Activated naive CD4-positive, alpha-beta T cell treated with anti-CD3 and anti-CD28 coated beads, Interleukin-2, amount 50 U/mL, for 24 hours (primary cell): ENCODE results near the gene DPYSL4.

Experiments used
- H3K27ac Mint-ChIP-seq: one replicate; pipeline ENCODE4 v1.8.0; 2021; ENCODE audit warnings: mild to moderate bottlenecking, mixed read lengths
- H3K27me3 Mint-ChIP-seq: one replicate; pipeline ENCODE4 v1.8.0; 2021; ENCODE audit warnings: mixed read lengths
- H3K36me3 Mint-ChIP-seq: one replicate; pipeline ENCODE4 v1.8.0; 2021; ENCODE audit warnings: mixed read lengths
- H3K4me1 Mint-ChIP-seq: one replicate; pipeline ENCODE4 v1.8.0; 2021; ENCODE audit warnings: mixed read lengths
- H3K4me3 Mint-ChIP-seq: one replicate; pipeline ENCODE4 v1.8.0; 2021; ENCODE audit warnings: mild to moderate bottlenecking, mixed read lengths
- H3K9me3 Mint-ChIP-seq: one replicate; pipeline ENCODE4 v1.8.0; 2021; ENCODE audit warnings: mixed read lengths

Gene DPYSL4

GRCh38 chr10:132146941-132147915 lies 39.5 kb upstream of the DPYSL4 start:
- H3K4me1 Mint-ChIP-seq, result no peaks in the 10 kb centered on the region

DNA sequence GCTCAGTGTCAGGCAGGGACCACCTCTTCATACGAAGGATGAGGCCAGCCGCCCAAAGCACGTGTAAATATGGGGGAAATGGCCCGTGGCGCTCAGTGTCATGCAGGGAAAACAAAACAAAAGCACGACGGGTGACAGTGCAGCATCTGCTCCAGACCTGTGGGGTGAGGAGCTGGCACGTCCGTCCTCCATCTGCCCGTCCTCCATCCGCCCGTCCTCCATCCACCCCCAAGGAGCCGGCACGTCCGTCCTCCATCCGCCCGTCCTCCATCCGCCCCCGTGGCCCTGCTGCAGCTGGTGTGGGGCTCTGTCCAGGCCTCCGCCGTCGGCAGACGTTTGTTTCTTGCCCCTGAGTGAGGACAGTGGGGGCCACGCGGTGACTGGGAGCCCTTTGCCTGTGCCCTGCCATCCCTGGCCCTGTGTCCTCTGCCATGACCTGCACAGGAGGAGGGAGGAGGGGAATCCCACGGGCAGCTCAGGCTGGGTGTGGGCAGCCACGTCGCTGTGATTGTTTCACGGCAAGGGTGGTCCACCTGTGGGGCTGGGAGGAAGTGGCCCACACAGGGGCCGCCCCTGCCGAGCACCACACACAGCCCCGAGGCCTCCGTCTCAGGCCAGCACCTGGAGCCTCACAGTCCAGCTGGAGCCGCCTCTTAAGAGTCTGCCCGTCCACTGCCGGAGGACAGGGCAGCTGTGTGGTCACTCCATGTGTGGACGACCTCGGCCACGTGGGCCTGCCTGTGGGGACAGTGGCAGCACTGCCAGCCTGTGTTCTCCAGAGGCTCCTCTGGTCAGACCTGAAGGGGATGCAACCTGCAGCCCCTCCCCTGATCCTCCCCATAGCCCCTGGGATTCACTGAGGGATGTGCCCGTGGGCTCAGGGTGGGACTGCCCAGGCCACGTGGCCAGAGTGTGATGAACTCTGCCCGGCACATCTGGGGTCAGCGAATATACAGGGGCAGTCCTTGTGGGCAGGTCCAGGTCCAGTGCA lies 38.2 kb upstream of the DPYSL4 start:
- no peak overlapping the region for H3K4me3 Mint-ChIP-seq
- H3K36me3 Mint-ChIP-seq, result no peaks in the 10 kb centered on the region
- no peaks in the 10 kb centered on the region for H3K27me3 Mint-ChIP-seq
- H3K27ac Mint-ChIP-seq, result no peak overlapping the region
- no peaks in the 10 kb centered on the region for H3K4me1 Mint-ChIP-seq
- no peaks in the 10 kb centered on the region for H3K9me3 Mint-ChIP-seq

More at GRCh38 chr10:132146941-132147915, 39.5 kb upstream of the DPYSL4 start:
- Mint-ChIP-seq H3K4me3 (no peak overlapping the region), H3K27ac (no peak overlapping the region), H3K36me3 (no peaks in the 10 kb centered on the region), H3K27me3 (no peaks in the 10 kb centered on the region), H3K9me3 (no peaks in the 10 kb centered on the region)

- Mint-ChIP-seq H3K4me3 (no peak overlapping the region), H3K4me1 (no peaks in the 10 kb centered on the region), H3K27ac (no peak overlapping the region), H3K36me3 (no peaks in the 10 kb centered on the region), H3K27me3 (no peaks in the 10 kb centered on the region), H3K9me3 (no peaks in the 10 kb centered on the region)
Observed at GRCh38 chr10:132149271-132149670, 37.5 kb upstream of the DPYSL4 start.

DNA sequence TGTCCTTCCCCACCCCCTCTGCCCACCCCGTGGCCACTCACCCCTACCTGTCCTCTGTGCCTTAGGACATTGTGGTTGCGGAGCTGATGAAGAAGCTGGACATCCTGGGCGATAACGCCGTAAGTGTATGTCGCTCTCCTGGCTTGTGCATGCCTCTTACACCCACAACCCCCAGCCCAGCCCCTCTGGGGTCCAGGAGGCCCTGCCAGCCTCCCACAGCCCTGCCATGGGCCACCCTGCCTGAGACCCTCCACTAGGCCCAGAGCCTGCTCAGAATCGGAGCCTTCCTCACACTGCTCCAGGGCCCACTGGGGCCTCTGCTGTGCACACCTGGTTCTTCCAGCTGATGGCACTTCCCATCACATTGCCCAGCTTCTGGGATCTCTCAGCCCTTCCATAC lies 36.8 kb upstream of the DPYSL4 start:
- H3K4me3 Mint-ChIP-seq, result no peak overlapping the region
- H3K27ac Mint-ChIP-seq, result no peak overlapping the region
- H3K4me1 Mint-ChIP-seq, result no peaks in the 10 kb centered on the region
- no peaks in the 10 kb centered on the region for H3K27me3 Mint-ChIP-seq
- no peaks in the 10 kb centered on the region for H3K9me3 Mint-ChIP-seq
- H3K36me3 Mint-ChIP-seq, result no peaks in the 10 kb centered on the region

- Mint-ChIP-seq H3K27ac (no peak overlapping the region), H3K4me3 (no peak overlapping the region), H3K9me3 (no peaks in the 10 kb centered on the region), H3K4me1 (no peaks in the 10 kb centered on the region), H3K36me3 (no peaks in the 10 kb centered on the region), H3K27me3 (no peaks in the 10 kb centered on the region)
Observed at GRCh38 chr10:132150777-132151176, 36.0 kb upstream of the DPYSL4 start.

- Mint-ChIP-seq H3K27me3 (no peaks in the 10 kb centered on the region), H3K4me1 (no peaks in the 10 kb centered on the region), H3K36me3 (no peaks in the 10 kb centered on the region), H3K9me3 (no peaks in the 10 kb centered on the region), H3K4me3 (no peak overlapping the region), H3K27ac (no peak overlapping the region)
Observed at GRCh38 chr10:132151286-132151950, 35.3 kb upstream of the DPYSL4 start.

DNA sequence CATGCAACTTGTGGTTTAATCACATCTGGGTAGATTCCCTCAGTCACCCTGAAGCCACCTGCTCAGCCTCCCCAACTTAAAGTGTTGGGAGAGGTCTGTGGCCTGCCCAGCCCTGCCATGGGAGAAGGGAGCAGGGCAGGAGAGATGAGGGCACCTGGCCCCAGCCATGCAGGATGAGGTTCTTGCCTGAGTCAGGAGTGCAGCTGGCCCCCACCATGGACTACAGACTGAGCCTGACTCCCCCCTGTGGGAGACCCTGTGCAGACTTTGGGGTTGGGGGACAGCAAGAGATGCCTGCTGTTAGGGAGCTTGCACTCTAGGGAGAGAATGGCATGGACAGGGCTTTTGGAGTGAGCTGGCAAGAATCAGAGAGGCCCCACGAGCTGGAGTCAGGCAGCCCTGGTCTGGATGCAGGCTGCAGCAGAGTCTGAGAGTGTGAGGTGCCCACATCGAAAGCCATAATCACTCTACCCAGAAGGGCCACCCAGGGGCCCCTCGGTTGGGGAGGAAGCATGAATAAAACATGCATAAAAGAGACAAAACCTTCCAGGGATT lies 34.7 kb upstream of the DPYSL4 start:
- H3K4me3 Mint-ChIP-seq, result no peak overlapping the region
- no peak overlapping the region for H3K27ac Mint-ChIP-seq
- H3K9me3 Mint-ChIP-seq, result no peaks in the 10 kb centered on the region
- no peaks in the 10 kb centered on the region for H3K27me3 Mint-ChIP-seq
- H3K4me1 Mint-ChIP-seq, result no peaks in the 10 kb centered on the region
- H3K36me3 Mint-ChIP-seq, result no peaks in the 10 kb centered on the region

GRCh38 chr10:132152896-132153580 lies 33.7 kb upstream of the DPYSL4 start:
- Mint-ChIP-seq H3K9me3 (no peaks in the 10 kb centered on the region), H3K36me3 (no peaks in the 10 kb centered on the region), H3K27me3 (no peaks in the 10 kb centered on the region), H3K4me3 (no peak overlapping the region), H3K27ac (no peak overlapping the region), H3K4me1 (peaks cover under 1% of the 10 kb centered on the region)

DNA sequence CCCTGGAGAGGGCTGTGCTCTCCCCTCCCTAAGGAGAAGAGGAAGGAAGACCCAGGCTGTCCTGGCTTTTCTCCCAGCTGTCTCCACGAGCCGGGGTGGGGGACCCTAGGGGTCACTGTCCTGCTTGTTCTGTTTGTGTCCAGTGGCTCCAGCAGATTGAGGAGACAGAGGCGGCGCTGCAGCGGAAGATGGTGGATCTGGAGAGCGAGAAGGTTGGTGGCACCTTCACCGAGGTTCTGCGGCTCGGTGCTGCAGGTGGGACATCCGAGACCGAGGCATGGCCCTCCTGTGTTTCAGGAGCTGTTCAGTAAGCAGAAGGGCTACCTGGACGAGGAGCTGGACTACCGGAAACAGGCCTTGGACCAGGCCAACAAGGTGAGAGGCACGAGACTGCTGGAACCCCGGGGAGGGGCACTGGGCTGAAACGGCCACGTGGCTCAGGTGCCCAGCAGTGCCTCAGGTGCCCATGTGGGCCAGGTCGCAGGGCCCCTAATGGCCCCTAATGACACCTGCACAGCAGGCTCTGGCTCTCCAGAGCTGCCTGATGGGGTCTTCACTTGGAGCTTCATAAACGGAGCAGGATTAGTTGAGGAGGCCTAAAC lies 33.0 kb upstream of the DPYSL4 start:
- H3K27ac Mint-ChIP-seq, result no peak overlapping the region
- no peak overlapping the region for H3K4me3 Mint-ChIP-seq
- no peaks in the 10 kb centered on the region for H3K9me3 Mint-ChIP-seq
- peaks cover 5% of the 10 kb centered on the region for H3K4me1 Mint-ChIP-seq
- H3K36me3 Mint-ChIP-seq, result no peaks in the 10 kb centered on the region
- H3K27me3 Mint-ChIP-seq, result no peaks in the 10 kb centered on the region

DNA sequence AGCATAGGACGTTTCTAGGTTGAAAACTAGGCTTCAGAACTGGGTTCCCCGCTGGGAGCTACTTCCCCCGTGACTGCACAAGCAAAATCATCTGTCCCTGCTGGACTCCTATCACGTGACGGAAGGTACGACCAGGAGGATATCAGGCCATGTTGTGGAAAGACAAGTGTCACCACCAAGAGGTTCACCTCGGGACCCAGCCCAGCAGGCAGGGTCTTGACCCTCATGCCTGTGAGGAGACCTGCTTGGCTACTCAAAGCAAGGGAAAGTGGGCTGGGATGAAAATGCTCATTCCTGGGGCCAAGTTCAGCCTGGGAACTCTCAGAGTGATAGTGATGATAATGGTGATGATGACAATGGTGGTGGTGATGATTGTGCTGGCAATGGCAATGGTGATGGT lies 32.3 kb upstream of the DPYSL4 start:
- H3K27me3 Mint-ChIP-seq, result no peaks in the 10 kb centered on the region
- no peak overlapping the region for H3K27ac Mint-ChIP-seq
- no peaks in the 10 kb centered on the region for H3K36me3 Mint-ChIP-seq
- peaks cover 9% of the 10 kb centered on the region for H3K4me1 Mint-ChIP-seq
- H3K9me3 Mint-ChIP-seq, result no peaks in the 10 kb centered on the region
- no peak overlapping the region for H3K4me3 Mint-ChIP-seq

DNA sequence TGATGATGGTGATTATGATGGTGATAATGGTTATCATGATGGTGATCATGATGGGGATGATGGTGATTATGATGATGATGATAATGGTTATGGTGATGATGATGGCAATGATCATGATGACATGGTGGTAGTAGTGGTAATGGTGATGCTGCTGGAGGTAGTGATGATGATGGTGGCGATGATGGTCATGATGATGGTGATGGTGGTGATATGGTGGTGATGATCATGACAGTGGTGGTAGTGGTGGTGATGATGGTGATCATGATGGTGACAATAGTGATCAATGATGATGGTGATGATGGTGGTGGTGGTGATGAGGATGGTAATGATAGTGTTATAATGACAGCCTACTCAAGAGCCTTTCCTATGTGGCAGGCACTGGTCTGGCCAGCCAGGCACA lies 31.8 kb upstream of the DPYSL4 start:
- Mint-ChIP-seq H3K36me3 (no peaks in the 10 kb centered on the region), H3K27ac (no peak overlapping the region), H3K27me3 (no peaks in the 10 kb centered on the region), H3K9me3 (no peaks in the 10 kb centered on the region), H3K4me1 (peaks cover 10% of the 10 kb centered on the region), H3K4me3 (no peak overlapping the region)

DNA sequence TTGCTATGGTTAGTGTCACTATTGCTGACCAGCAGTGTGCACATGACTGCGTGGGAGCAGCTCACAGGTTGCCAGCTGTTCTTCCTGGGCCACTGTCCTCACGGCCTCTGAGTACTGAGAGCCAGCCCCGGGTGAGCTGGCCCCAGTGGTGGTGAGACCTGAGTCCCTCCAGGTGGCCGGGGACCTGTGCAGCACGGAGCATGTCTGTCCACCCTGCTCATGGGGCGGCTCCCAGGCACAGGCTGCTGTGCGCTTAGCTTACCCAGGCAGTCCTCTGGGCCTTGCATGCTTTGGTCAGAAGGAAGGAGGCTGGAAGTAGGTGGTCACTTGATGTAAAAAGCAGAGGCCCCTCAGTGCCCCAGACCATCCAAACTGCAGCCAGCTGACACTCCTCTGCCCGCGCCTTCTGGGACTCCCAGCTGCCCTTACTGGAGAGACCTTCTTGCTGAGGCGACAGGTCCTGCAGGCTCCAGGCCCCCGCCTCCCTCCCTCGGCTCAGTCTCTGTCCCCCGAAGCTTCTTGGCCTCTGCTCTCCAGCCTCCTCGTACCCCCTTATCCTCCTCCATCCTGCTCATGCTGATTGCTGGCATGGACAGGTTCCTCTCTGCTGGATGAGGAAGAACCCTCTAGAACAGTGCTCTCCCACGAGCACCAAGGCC lies 30.9 kb upstream of the DPYSL4 start:
- peaks cover 10% of the 10 kb centered on the region for H3K4me1 Mint-ChIP-seq
- no peaks in the 10 kb centered on the region for H3K9me3 Mint-ChIP-seq
- H3K4me3 Mint-ChIP-seq, result no peak overlapping the region

GRCh38 chr10:132156382-132156781 lies 30.4 kb upstream of the DPYSL4 start:
- no peak overlapping the region for H3K27ac Mint-ChIP-seq
- H3K36me3 Mint-ChIP-seq, result no peaks in the 10 kb centered on the region
- peaks cover 10% of the 10 kb centered on the region for H3K4me1 Mint-ChIP-seq
- no peaks in the 10 kb centered on the region for H3K9me3 Mint-ChIP-seq
- H3K27me3 Mint-ChIP-seq, result no peaks in the 10 kb centered on the region
- H3K4me3 Mint-ChIP-seq, result no peak overlapping the region

More for the DNA sequence above, 30.9 kb upstream of the DPYSL4 start:
- Mint-ChIP-seq H3K27ac (no peak overlapping the region), H3K27me3 (no peaks in the 10 kb centered on the region), H3K36me3 (no peaks in the 10 kb centered on the region)

- Mint-ChIP-seq H3K9me3 (no peaks in the 10 kb centered on the region), H3K27me3 (no peaks in the 10 kb centered on the region), H3K4me3 (no peak overlapping the region), H3K27ac (no peak overlapping the region), H3K36me3 (no peaks in the 10 kb centered on the region), H3K4me1 (peaks cover 11% of the 10 kb centered on the region)
Observed at GRCh38 chr10:132157101-132157500, 29.6 kb upstream of the DPYSL4 start.
